ENCODE data around the gene ISL2.

GRCh38 chr15:76377751-76378150 lies 41.2 kb downstream of the ISL2 start:
- no peak for TF ChIP-seq CTCF (conservative IDR thresholded peaks at IDR 0.05; ENCODE audit: low read length)
- TF ChIP-seq EZH2phosphoT487 (IDR thresholded peaks at IDR 0.05; ENCODE audit: borderline replicate concordance) = no peak
